OCI-LY7 (cell line): ENCODE data around the gene GRID1.

Experiments
- CTCF ChIP-seq: fragments of 200-600 bp; sonication (generic); conservative IDR thresholded peaks from 2 replicates; pipeline ENCODE4 v1.5.1; 2014; ENCODE audit warnings: mild to moderate bottlenecking, antibody characterized with exemption, low read length, moderate library complexity, mixed read lengths
- EZH2phosphoT487 ChIP-seq: fragments of 200-600 bp; sonication (generic); IDR thresholded peaks from 2 replicates; pipeline ENCODE4 v1.6.1; 2018; ENCODE audit warnings: low read depth, borderline replicate concordance, mild to moderate bottlenecking, mixed run types, antibody characterized with exemption, low read length, moderate library complexity, mixed read lengths

DNA sequence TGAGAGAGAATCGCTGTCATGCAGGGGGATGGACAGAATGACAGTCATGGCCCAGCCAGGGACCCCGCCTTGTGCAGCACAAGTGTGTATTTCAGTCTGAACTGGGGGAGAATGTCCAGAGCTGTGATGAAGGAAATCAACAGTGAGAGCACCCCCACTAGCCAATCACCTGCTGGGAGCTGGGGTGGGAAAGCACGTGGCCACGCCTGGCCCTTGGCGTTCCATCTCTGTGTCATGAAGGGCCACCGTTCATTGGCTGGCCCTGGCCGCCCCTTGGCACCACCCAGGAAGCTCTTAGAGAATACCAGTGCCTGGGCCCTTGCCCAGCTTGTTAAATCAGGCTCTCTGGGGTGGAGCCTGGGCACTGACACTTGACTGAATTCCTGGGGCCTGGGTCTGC lies 22.8 kb downstream of the GRID1 start:
- no peak for TF ChIP-seq EZH2phosphoT487
- no peak for TF ChIP-seq CTCF
